ENCODE data around the gene STUM.

The STUM gene

GRCh38 chr1:226644541-226645176, 96.1 kb downstream of the STUM start:
- in situ Hi-C loops (cut with HindIII; ENCODE audit: low pct_ligation_motif_present, low sequenced_read_pairs): loop anchor here (25.0 kb wide), 2 partner anchors 193 to 793 kb away; no protein-coding TSS in a partner anchor
- no peak for TF ChIP-seq CTCF (IDR thresholded peaks at IDR 0.05; ENCODE audit: low read depth, low read length, missing control alignments)

GRCh38 chr1:226645279-226645976, 96.9 kb downstream of the STUM start:
- in situ Hi-C loops (cut with HindIII; ENCODE audit: low pct_ligation_motif_present, low sequenced_read_pairs): loop anchor here (25.0 kb wide), 2 partner anchors 192 to 792 kb away; no protein-coding TSS in a partner anchor
- no peaks in the 10 kb centered on the region for H3K27me3 ChIP-seq (replicated peaks)
- no peak overlapping the region for H3K27ac ChIP-seq
- TF ChIP-seq CTCF (IDR thresholded peaks at IDR 0.05; ENCODE audit: low read depth, low read length, missing control alignments): no peak
- H3K4me3 ChIP-seq (ENCODE audit: low read depth, low read length): no peak overlapping the region
- no peaks in the 10 kb centered on the region for H3K36me3 ChIP-seq (replicated peaks)
- DNase-seq: no peak

More at GRCh38 chr1:226644541-226645176, 96.1 kb downstream of the STUM start:
- no peaks in the 10 kb centered on the region for H3K36me3 ChIP-seq (replicated peaks)
- no peak overlapping the region for H3K4me3 ChIP-seq (ENCODE audit: low read depth, low read length)
- no peak for DNase-seq
- H3K27ac ChIP-seq: no peak overlapping the region
- H3K27me3 ChIP-seq (replicated peaks): no peaks in the 10 kb centered on the region

GRCh38 chr1:226646026-226646869, 97.7 kb downstream of the STUM start:
- no peak overlapping the region for H3K4me3 ChIP-seq (ENCODE audit: low read depth, low read length)
- no peak overlapping the region for H3K27ac ChIP-seq
- TF ChIP-seq CTCF (IDR thresholded peaks at IDR 0.05; ENCODE audit: low read depth, low read length, missing control alignments): no peak
- no peaks in the 10 kb centered on the region for H3K27me3 ChIP-seq (replicated peaks)
- H3K36me3 ChIP-seq (replicated peaks): no peaks in the 10 kb centered on the region
- no peak for DNase-seq
- in situ Hi-C loops (cut with HindIII; ENCODE audit: low pct_ligation_motif_present, low sequenced_read_pairs): loop anchor here (25.0 kb wide), 2 partner anchors 191 to 791 kb away; no protein-coding TSS in a partner anchor

GRCh38 chr1:226646870-226647449, 98.4 kb downstream of the STUM start:
- TF ChIP-seq CTCF (IDR thresholded peaks at IDR 0.05; ENCODE audit: low read depth, low read length, missing control alignments): no peak
- H3K27me3 ChIP-seq (replicated peaks): no peaks in the 10 kb centered on the region
- no peak overlapping the region for H3K4me3 ChIP-seq (ENCODE audit: low read depth, low read length)
- in situ Hi-C loops (cut with HindIII; ENCODE audit: low pct_ligation_motif_present, low sequenced_read_pairs): loop anchor here (25.0 kb wide), 2 partner anchors 190 to 790 kb away; no protein-coding TSS in a partner anchor
- H3K27ac ChIP-seq: no peak overlapping the region
- no peaks in the 10 kb centered on the region for H3K36me3 ChIP-seq (replicated peaks)
- no peak for DNase-seq

- in situ Hi-C loops (cut with HindIII; ENCODE audit: low pct_ligation_motif_present, low sequenced_read_pairs): loop anchor here (25.0 kb wide), 2 partner anchors 190 to 790 kb away; no protein-coding TSS in a partner anchor
- DNase-seq: no peak
- no peak overlapping the region for H3K27ac ChIP-seq
Observed at GRCh38 chr1:226647719-226648118, 99.2 kb downstream of the STUM start.

More at GRCh38 chr1:226647719-226648118, 99.2 kb downstream of the STUM start:
- no peak overlapping the region for H3K4me3 ChIP-seq (ENCODE audit: low read depth, low read length)
- H3K36me3 ChIP-seq (replicated peaks): no peaks in the 10 kb centered on the region
- H3K27me3 ChIP-seq (replicated peaks): no peaks in the 10 kb centered on the region
- TF ChIP-seq CTCF (IDR thresholded peaks at IDR 0.05; ENCODE audit: low read depth, low read length, missing control alignments): no peak

All from brain microvascular endothelial cell (primary cell).